ENCODE results near the gene MRC1. TPM values are rescaled to one million over a fixed set of nuclear protein-coding genes. Genes with fewer than 3 reads are reported as not detected.

MRC1 gene
- total and polyA plus RNA-seq, 2 of the 8 experiments (the other 6 are each of a cell fraction or from before 2014, with no cell fraction given): 0.03 to 0.06 TPM

- H3K79me1 ChIP-seq (ENCODE audit: low read depth, low read length): no peaks in the 10 kb centered on the region
- ChIA-PET POLR2A (ENCODE audit: partially characterized antibody) (no interaction called here), CTCF (ENCODE audit: partially characterized antibody) (interaction anchor here (0.6 to 4.3 kb wide), 20 partner anchors 8 to 390 kb away, joined by 3 to 19 read pairs (median 4); no protein-coding TSS in a partner anchor)
- no peak overlapping the region for H4K5ac ChIP-seq (ENCODE audit: insufficient read length, low read depth, low read length)
- no peak overlapping the region for H3K14ac ChIP-seq (ENCODE audit: insufficient read length)
- no peaks in the 10 kb centered on the region for H3K79me2 ChIP-seq (ENCODE audit: control insufficient read depth in 1 of 2, insufficient read depth in 2 of 2, low read length in 2 of 2)
- no peak overlapping the region for H3K56ac ChIP-seq (replicated peaks; ENCODE audit: insufficient read length, low read depth, low read length)
- H3K4me3 ChIP-seq (ENCODE audit: extremely low read depth in 1 of 4, insufficient read depth in 2 of 4, low read depth in 3 of 4, low read length in 4 of 4): no peak overlapping the region
- H4K8ac ChIP-seq (ENCODE audit: extremely low read depth, insufficient read depth, low read length): no peak overlapping the region
- H2BK120ac ChIP-seq (replicated peaks; ENCODE audit: low read depth, low read length): no peak overlapping the region
- no peak for FAIRE-seq
- H2BK12ac ChIP-seq (ENCODE audit: low read depth, low read length): no peak overlapping the region
- H3K27ac ChIP-seq (ENCODE audit: low read depth, low read length): no peak overlapping the region
- H2AK5ac ChIP-seq (ENCODE audit: low read depth, low read length): no peak overlapping the region
- H4K20me1 ChIP-seq (replicated peaks in 1 of 2; ENCODE audit: control insufficient read depth in 1 of 2, insufficient read depth in 2 of 2, low read length in 2 of 2): no peaks in the 10 kb centered on the region
- no peaks in the 10 kb centered on the region for H3K36me3 ChIP-seq (ENCODE audit: control insufficient read depth in 2 of 4, insufficient read depth in 4 of 4, low read length in 3 of 4)
- H3K4ac ChIP-seq (replicated peaks; ENCODE audit: insufficient read length, low read depth, low read length): no peak overlapping the region
- no peak overlapping the region for H3K4me2 ChIP-seq (ENCODE audit: insufficient read depth in 1 of 2, low read depth in 2 of 2, low read length in 2 of 2)
- H3K9ac ChIP-seq (replicated peaks in 1 of 4; ENCODE audit: extremely low read depth in 1 of 4, low read depth in 3 of 4, low read length in 3 of 4): no peak overlapping the region
- H3K23me2 ChIP-seq (ENCODE audit: low read depth, low read length): no peaks in the 10 kb centered on the region
- H3K4me1 ChIP-seq (replicated peaks in 1 of 4; ENCODE audit: control insufficient read depth in 3 of 4, insufficient read depth in 4 of 4, low read length in 3 of 4): peaks cover 0 to 4% (median 2%) of the 10 kb centered on the region in 4 experiments; a peak in 3 of 7 replicates
- no peak overlapping the region for H2BK5ac ChIP-seq (ENCODE audit: low read depth, low read length)
- no peaks in the 10 kb centered on the region for H3K27me3 ChIP-seq (replicated peaks in 1 of 4; ENCODE audit: control insufficient read depth in 3 of 4, extremely low read depth in 1 of 4, insufficient read depth in 3 of 4, low read length in 3 of 4)
- no peaks in the 10 kb centered on the region; a peak in 1 of 4 replicates for H3K9me3 ChIP-seq (ENCODE audit: insufficient read depth in 2 of 2, low read depth in 1 of 2, low read length in 1 of 2)
- H4K91ac ChIP-seq (replicated peaks; ENCODE audit: insufficient read length, low read length): no peak overlapping the region
- no peak overlapping the region for H2BK20ac ChIP-seq (ENCODE audit: low read length)
- no peak overlapping the region for H3K23ac ChIP-seq (ENCODE audit: insufficient read length)
- no peak for DNase-seq (ENCODE audit: low read depth in 1 of 2, low spot score in 2 of 2)
- TF ChIP-seq BCL11A (IDR thresholded peaks at IDR 0.05; ENCODE audit: low read depth in 2 of 2, low read length in 2 of 2) (no peak), GABPA (IDR thresholded peaks at IDR 0.05; ENCODE audit: borderline replicate concordance, insufficient read depth, low read length) (no peak), SIRT6 (IDR thresholded peaks at IDR 0.05; ENCODE audit: low read length) (no peak), EZH2 (IDR thresholded peaks at IDR 0.05; ENCODE audit: low read depth, low read length, severe bottlenecking) (no peak), TAF7 (optimal IDR thresholded peaks at IDR 0.05; ENCODE audit: borderline replicate concordance, low read depth, low read length) (no peak), CBX8 (IDR thresholded peaks at IDR 0.05; ENCODE audit: borderline replicate concordance, low read depth, low read length) (no peak), CHD2 (IDR thresholded peaks at IDR 0.05; ENCODE audit: low read length) (no peak), BRCA1 (IDR thresholded peaks at IDR 0.05; ENCODE audit: low read depth, low read length) (no peak), RBBP5 (IDR thresholded peaks at IDR 0.05; ENCODE audit: borderline replicate concordance, low read depth, low read length) (no peak), FOSL1 (IDR thresholded peaks at IDR 0.05; ENCODE audit: insufficient read depth, low read depth, low read length) (no peak), MAFK (IDR thresholded peaks at IDR 0.05; ENCODE audit: low read depth, low read length) (no peak), SP1 (IDR thresholded peaks at IDR 0.05; ENCODE audit: low read depth, low read length) (no peak), TBP (IDR thresholded peaks at IDR 0.05; ENCODE audit: low read depth, low read length) (no peak), TEAD4 (IDR thresholded peaks at IDR 0.05; ENCODE audit: low read depth, low read length) (no peak), JUN (IDR thresholded peaks at IDR 0.05; ENCODE audit: low read depth, low read length) (no peak), SUZ12 (IDR thresholded peaks at IDR 0.05; ENCODE audit: low read length) (no peak)
- WGBS, 2 experiments (ENCODE audit: extremely low coverage in 1 of 2, insufficient coverage in 1 of 2, insufficient read length in 1 of 2, insufficient replicate concordance in 2 of 2, low coverage in 1 of 2, low lambda C conversion rate in 2 of 2, missing lambda C conversion rate in 1 of 2): 93% methylated on average over 5 of the region's 5 CpGs; no CpG with 5 or more reads in 1 of the 2 experiments
- H2BK15ac ChIP-seq (ENCODE audit: low read length): no peak overlapping the region
- no peak overlapping the region for H2AFZ ChIP-seq (ENCODE audit: low read length)
- H3K18ac ChIP-seq (ENCODE audit: extremely low read depth, low read length): no peak overlapping the region
These were observed 39.5 kb downstream of the MRC1 start for GRCh38 chr10:17848646-17849045.
